Hematopoietic multipotent progenitor cell treated with erythropoietin and hydrocortisone succinate and interleukin-3 and kit ligand, for 15 days (in vitro differentiated cells): ENCODE data around the gene RNF19B.
"Not testable (repeated sequence)": the region's sequence is repeated elsewhere in the genome, so short reads cannot be mapped to it uniquely, and the experiment has no call there.

Source experiments
- DNase-seq: peaks from one replicate; pipeline ENCODE4 v3.0.0-alpha.2; 2015; ENCODE audit warnings: low spot score

The RNF19B gene

GRCh38 chr1:32929366-32929765, 35.2 kb downstream of the RNF19B start:
- no peak for DNase-seq

- no peak for DNase-seq
These were observed 35.9 kb downstream of the RNF19B start for GRCh38 chr1:32928715-32929114.

GRCh38 chr1:32928285-32928684, 36.3 kb downstream of the RNF19B start:
- no peak for DNase-seq

GRCh38 chr1:32927441-32927840, 37.2 kb downstream of the RNF19B start:
- no peak for DNase-seq

GRCh38 chr1:32926562-32926961, 38.0 kb downstream of the RNF19B start:
- DNase-seq, result no peak

GRCh38 chr1:32925403-32926162, 39.0 kb downstream of the RNF19B start:
- no peak for DNase-seq

GRCh38 chr1:32924881-32925344, 39.7 kb downstream of the RNF19B start:
- DNase-seq, result no peak

GRCh38 chr1:32920833-32921232, 43.8 kb downstream of the RNF19B start:
- no peak for DNase-seq

- DNase-seq, result no peak
These were observed 44.5 kb downstream of the RNF19B start for GRCh38 chr1:32919811-32920733.

- no peak for DNase-seq
These were observed 46.4 kb downstream of the RNF19B start for GRCh38 chr1:32918179-32918578.

GRCh38 chr1:32917521-32917920, 47.1 kb downstream of the RNF19B start:
- DNase-seq, result no peak

- DNase-seq, result no peak
These were observed 48.6 kb downstream of the RNF19B start for GRCh38 chr1:32915766-32916706.

- no peak for DNase-seq
These were observed 54.3 kb downstream of the RNF19B start for GRCh38 chr1:32910319-32910718.

GRCh38 chr1:32907435-32907834, 57.2 kb downstream of the RNF19B start:
- DNase-seq, result no peak

GRCh38 chr1:32906654-32907053, 58.0 kb downstream of the RNF19B start:
- DNase-seq, result no peak

GRCh38 chr1:32905588-32905987, 59.0 kb downstream of the RNF19B start:
- DNase-seq, result not testable (repeated sequence)

GRCh38 chr1:32904797-32905196, 59.8 kb downstream of the RNF19B start:
- DNase-seq, result no peak

- DNase-seq, result no peak
These were observed 60.4 kb downstream of the RNF19B start for GRCh38 chr1:32903991-32904785.

GRCh38 chr1:32902535-32902920, 62.1 kb downstream of the RNF19B start:
- no peak for DNase-seq

GRCh38 chr1:32901823-32902534, 62.6 kb downstream of the RNF19B start:
- DNase-seq, result no peak
